Kidney epithelial cell (primary cell): ENCODE results near the gene HDGFL2. TPM values are rescaled to one million over a fixed set of nuclear protein-coding genes. Genes with fewer than 3 reads are reported as not detected.

Source experiments
- DNase-seq: peaks from one replicate; pipeline ENCODE4 v3.0.0-alpha.2; 2010; ENCODE audit warnings: low read depth
- H3K27me3 ChIP-seq: 2 replicates; pipeline ENCODE4 v1.6.0; 2011; ENCODE audit warnings: low read length; ENCODE audit not compliant: control insufficient read depth, insufficient read depth
- H3K36me3 ChIP-seq: 2 replicates; pipeline ENCODE4 v1.5.1; 2011; ENCODE audit warnings: low read length; ENCODE audit not compliant: control insufficient read depth, insufficient read depth
- H3K4me3 ChIP-seq: 2 replicates; pipeline ENCODE4 v1.5.1; 2011; ENCODE audit warnings: low read depth, mild to moderate bottlenecking, control low read depth, low read length
- total RNA-seq: library from RNA; depleted of rRNA; stranded (reverse); fragments of >200 nt; gene quantifications from 2 replicates; pipeline ENCODE4 v1.2.3, GENCODE V29; 2015
- TF ChIP-seq, protein P1 (sequence below): IDR thresholded peaks from 2 replicates; pipeline ENCODE4 v1.5.1; 2011; ENCODE audit warnings: mild to moderate bottlenecking, moderate library complexity, low read length, control low read depth, inconsistent platforms; ENCODE audit not compliant: insufficient read depth, poor library complexity, severe bottlenecking

HDGFL2 gene
- total RNA-seq, 1 donor from 2014 or later, result 82.0 TPM

DNA sequence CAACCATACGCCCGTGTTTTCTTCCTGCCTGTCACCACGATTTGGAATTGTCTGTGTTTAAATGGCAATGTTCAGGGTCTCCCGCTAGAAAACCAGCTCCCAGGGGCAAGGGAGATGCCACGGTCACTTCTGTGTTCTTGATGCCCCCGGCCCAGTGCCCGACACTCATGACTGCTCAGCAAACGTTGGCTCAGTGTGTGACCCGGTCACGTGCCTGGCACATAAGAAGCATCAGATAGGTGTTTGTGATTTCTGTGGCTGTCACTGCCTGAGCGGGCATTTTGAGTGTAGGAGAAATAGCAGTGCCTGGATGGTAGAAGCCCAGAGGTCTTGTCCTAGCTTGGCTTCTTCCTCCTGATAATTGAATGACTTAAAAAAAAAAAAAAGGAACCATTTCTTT, 15.5 kb downstream of the HDGFL2 start:
- Histone ChIP-seq H3K4me3 (no peak overlapping the region), H3K27me3 (no peaks in the 10 kb centered on the region), H3K36me3 (peaks cover 5% of the 10 kb centered on the region)
- DNase-seq, result no peak
- TF ChIP-seq, protein P1, sequence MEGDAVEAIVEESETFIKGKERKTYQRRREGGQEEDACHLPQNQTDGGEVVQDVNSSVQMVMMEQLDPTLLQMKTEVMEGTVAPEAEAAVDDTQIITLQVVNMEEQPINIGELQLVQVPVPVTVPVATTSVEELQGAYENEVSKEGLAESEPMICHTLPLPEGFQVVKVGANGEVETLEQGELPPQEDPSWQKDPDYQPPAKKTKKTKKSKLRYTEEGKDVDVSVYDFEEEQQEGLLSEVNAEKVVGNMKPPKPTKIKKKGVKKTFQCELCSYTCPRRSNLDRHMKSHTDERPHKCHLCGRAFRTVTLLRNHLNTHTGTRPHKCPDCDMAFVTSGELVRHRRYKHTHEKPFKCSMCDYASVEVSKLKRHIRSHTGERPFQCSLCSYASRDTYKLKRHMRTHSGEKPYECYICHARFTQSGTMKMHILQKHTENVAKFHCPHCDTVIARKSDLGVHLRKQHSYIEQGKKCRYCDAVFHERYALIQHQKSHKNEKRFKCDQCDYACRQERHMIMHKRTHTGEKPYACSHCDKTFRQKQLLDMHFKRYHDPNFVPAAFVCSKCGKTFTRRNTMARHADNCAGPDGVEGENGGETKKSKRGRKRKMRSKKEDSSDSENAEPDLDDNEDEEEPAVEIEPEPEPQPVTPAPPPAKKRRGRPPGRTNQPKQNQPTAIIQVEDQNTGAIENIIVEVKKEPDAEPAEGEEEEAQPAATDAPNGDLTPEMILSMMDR, result no peak

DNA sequence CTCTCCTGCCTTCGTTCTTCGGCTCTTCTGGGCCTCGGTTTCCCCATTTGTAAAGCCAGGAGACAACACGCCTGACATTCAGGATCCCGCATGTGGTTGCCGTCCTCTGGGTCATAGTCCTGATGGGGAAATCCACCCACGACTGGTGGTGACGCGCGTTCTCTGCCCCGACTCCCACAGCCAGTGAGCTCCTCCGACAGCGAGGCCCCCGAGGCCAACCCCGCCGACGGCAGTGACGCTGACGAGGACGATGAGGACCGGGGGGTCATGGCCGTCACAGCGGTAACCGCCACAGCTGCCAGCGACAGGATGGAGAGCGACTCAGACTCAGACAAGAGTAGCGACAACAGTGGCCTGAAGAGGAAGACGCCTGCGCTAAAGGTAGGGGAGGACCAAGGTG, 16.4 kb downstream of the HDGFL2 start:
- Histone ChIP-seq H3K4me3 (no peak overlapping the region), H3K27me3 (no peaks in the 10 kb centered on the region), H3K36me3 (peaks cover 7% of the 10 kb centered on the region)
- TF ChIP-seq, protein P1, result no peak
- no peak for DNase-seq

DNA sequence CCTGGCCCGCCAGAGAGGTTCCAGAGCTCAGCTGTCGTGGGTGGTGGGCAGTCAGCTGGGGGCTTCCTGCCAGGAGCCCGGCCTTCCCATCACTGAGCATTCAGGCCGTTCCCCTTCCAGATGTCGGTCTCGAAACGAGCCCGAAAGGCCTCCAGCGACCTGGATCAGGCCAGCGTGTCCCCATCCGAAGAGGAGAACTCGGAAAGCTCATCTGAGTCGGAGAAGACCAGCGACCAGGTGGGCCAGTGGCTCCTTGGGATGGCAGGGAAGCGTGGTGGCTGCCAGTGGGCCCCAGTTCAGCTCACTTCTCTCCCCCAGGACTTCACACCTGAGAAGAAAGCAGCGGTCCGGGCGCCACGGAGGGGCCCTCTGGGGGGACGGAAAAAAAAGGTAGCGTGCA, 19.3 kb downstream of the HDGFL2 start:
- peaks cover 9% of the 10 kb centered on the region for H3K36me3 ChIP-seq
- no peak for DNase-seq
- TF ChIP-seq, protein P1, result no peak
- no peak overlapping the region for H3K4me3 ChIP-seq
- H3K27me3 ChIP-seq, result no peaks in the 10 kb centered on the region

DNA sequence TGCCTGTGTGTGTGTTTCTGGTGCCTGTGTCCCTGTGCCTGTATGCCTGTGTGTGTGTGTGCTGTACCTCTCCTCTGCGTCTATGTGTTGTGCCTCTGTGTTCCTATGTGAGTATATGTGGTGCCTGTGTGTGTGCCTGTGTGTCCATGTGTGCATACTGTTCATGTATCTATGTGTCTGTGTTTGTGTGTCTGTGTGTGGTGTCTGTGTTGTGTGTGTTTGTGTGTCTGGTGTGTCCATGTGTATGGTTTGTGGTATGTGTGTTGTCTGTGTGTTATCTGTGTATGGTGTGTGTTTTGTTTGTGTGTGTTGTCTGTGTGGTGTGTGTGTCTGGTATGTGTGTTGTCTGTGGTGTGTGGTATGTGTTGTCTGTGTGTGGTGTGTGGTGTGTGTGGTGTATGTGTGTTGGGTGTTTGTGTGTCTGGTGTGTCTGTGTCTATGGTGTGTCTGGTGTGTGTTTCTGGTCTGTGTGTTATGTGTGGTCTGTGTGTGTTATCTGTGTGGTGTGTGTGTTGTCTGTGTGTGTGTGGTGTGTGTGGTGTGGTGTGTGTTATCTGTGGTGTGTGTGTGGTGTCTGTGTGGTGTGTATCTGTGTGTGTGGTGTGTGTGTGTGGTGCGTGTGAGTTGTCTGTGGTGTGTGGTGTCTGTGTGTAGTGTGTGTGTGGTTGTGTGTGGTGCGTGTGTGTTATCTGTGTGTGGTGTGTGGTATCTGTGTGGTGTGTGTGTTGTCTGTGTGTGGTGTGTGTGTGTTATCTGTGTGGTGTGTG, 20.4 kb downstream of the HDGFL2 start:
- TF ChIP-seq, protein P1, result no peak
- H3K27me3 ChIP-seq, result no peaks in the 10 kb centered on the region
- no peak for DNase-seq
- H3K36me3 ChIP-seq, result peaks cover 9% of the 10 kb centered on the region
- no peak overlapping the region for H3K4me3 ChIP-seq

DNA sequence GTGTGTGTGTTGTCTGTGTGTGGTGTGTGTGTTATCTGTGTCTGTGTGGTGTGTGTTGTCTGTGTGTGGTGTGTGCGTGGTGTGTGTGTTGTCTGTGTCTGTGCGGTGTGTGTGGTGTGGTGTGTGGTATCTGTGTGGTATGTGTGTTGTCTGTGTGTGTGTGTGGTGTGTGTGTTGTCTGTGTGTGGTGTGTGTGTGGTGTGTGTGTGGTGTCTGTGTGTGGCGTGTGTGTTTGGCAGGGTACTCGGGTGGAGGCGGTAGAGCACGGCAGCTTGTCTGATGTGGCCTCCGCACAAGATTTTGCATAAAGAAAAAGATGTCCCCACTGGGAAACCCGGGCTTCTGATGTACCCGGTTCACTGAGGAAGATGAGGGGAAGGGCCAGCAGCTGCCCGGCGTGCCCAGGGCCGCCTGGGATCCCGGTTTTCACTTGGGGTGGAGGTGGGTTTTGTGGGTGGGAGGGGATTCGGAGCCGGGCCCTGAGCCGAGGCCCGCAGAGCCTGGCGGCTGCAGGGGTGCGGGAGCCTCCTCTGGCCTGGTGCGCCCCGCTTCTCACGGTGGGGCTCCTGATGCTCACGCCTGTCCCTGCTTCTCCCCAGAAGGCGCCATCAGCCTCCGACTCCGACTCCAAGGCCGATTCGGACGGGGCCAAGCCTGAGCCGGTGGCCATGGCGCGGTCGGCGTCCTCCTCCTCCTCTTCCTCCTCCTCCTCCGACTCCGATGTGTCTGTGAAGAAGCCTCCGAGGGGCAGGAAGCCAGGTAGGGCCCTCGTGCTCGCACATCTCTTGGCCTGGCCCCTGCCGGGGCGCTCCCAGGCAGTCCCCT, 21.2 kb downstream of the HDGFL2 start:
- Histone ChIP-seq H3K4me3 (no peak overlapping the region), H3K36me3 (peaks cover 9% of the 10 kb centered on the region), H3K27me3 (no peaks in the 10 kb centered on the region)
- DNase-seq, result no peak
- TF ChIP-seq, protein P1, result no peak
